GM21360 (cell line): ENCODE measurements around the gene FOXP4.

ENCODE experiments used
- ATAC-seq: cut with Tn5 transposase; IDR thresholded peaks from one replicate; pipeline ENCODE4 v1.9.1; 2021; ENCODE audit warnings: mild to moderate bottlenecking, moderate library complexity; ENCODE audit not compliant: unreplicated experiment

The FOXP4 gene

GRCh38 chr6:41580690-41581089, 34.5 kb downstream of the FOXP4 start:
- ATAC-seq: no peak

- no peak for ATAC-seq
Measured at GRCh38 chr6:41581381-41581991, 35.3 kb downstream of the FOXP4 start.

- no peak for ATAC-seq
Measured at GRCh38 chr6:41582540-41582939, 36.4 kb downstream of the FOXP4 start.

DNA sequence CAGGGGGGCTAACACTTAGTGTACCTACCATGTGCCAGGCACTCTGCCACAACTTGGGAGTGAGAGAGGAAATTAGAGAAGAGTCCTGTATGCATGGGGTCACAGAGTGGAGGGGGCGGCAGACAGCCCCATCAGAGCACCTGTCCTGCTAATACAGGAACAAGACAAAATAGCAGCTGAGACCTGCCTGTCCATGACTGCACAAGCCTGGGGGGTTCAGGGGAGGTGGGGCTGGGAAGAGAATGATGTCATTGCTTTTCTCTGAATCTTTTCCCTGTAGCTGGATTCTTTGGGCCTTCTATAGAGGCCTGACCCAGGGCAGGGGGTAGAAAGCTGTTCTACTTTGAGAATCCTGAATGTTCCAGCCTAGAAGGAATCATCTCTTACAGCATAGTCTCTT, 37.4 kb downstream of the FOXP4 start:
- no peak for ATAC-seq

GRCh38 chr6:41584205-41584604, 38.0 kb downstream of the FOXP4 start:
- no peak for ATAC-seq

DNA sequence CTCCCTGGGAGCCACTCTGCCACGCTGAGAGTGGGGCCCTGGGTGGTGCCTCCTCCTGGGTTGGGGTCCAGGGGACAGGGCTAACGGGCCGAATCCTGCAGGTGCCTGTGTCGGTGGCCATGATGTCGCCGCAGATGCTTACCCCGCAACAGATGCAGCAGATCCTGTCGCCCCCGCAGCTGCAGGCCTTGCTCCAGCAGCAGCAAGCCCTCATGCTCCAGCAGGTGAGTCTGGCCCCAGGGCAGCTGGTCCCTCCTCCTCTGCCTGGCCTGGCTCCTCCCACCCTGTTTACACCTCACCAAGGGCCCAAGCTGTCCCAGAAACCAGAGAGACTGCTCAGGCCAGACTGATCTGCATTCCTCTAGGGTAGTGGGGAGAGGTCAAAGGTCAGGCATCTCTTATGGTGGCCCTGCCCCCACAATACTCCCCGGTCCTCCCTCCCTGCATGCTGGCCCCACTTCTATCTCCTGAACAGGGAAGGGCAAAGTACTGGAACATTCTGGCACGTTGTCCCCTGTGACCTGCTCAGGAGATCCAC, 38.6 kb downstream of the FOXP4 start:
- no peak for ATAC-seq

DNA sequence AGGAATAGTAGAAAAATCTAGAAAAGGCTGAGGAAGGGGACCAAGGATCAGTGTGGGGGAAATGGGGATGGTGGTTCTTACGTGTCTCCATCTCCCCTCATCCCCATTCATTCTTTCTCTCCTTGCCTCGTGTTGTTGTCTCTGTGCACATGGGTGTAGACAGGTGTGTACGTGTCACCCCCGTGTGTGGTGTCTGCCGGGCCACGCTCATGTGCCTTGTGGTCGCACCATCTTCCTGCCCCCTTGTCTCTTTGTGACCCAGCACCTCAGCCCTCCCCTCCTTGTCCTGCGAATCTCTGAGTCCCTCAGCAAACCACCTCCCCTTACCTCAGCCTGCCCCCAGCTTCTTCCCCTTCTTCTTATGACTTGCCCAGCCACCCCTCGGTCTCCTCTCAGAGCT, 39.4 kb downstream of the FOXP4 start:
- no peak for ATAC-seq

GRCh38 chr6:41586252-41587007, 40.2 kb downstream of the FOXP4 start:
- ATAC-seq: no peak

DNA sequence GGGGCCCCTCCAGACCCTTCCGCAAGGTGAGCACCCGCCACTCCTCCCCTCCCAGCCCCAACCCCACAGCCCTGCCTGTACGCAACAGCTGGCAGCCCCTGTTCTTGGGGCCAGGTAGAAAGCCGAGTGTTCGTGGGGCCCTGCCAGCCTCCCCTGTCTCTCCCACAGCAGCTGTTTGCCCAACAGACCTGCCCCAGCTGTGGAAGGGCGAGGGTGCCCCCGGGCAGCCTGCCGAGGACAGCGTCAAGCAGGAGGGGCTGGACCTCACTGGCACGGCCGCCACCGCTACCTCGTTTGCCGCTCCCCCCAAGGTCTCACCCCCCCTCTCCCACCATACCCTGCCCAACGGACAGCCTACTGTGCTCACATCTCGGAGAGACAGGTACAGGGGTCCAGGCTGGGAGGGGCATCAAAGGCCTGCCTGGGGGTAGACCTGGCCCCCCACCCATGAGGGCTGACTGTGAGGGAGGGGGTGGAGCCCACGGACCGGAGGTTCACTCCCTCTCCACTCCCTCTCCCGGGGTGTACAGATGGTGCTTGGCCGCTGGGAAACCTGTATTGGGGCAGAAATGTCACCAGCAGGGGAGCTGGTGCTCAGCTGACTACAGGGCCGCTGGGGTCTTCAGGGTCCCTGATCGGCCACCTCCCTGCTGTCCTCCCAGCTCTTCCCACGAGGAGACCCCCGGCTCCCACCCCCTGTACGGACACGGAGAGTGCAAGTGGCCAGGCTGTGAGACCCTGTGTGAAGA, 41.1 kb downstream of the FOXP4 start:
- no peak for ATAC-seq

- no peak for ATAC-seq
Measured at GRCh38 chr6:41588111-41588510, 41.9 kb downstream of the FOXP4 start.

DNA sequence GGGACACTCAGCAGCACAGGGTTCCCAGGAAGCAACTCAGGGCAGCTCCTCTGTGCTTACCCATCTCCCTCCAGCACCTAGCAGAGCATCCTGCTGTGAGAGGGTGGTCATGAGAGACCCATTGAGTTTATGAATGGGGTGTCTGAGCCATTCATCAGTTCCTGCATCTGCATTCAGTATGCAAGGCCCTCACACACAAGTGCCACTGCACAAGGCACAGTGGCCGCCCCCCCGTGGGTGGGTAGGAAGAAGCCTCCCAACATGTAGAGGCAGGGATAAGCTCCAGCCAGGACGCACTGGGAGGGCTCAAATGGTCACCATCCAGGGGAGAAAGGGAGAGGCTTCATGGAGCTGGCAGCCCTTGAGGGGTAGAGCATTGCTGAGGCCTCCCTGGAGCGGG, 43.0 kb downstream of the FOXP4 start:
- ATAC-seq: no peak

- ATAC-seq: no peak
Measured at GRCh38 chr6:41589636-41590622, 43.7 kb downstream of the FOXP4 start.

DNA sequence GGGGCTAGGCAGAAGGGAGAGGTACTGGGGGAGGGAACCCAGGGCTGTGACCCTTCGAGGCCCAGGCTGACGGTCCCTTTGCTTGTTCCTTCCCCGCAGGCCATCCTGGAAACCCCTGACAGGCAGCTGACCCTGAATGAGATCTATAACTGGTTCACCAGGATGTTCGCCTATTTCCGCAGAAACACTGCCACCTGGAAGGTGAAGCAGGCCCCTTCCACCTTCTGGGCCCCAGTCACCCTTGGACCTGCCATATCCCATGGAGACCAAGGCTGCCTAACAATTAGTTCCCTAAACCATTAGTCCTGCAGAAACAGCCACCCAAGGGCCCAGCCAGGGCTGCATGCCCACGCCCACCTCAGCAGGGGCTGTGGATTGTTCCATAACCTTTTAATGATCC, 44.9 kb downstream of the FOXP4 start:
- no peak for ATAC-seq

- no peak for ATAC-seq
Measured at GRCh38 chr6:41591859-41592502, 45.8 kb downstream of the FOXP4 start.

DNA sequence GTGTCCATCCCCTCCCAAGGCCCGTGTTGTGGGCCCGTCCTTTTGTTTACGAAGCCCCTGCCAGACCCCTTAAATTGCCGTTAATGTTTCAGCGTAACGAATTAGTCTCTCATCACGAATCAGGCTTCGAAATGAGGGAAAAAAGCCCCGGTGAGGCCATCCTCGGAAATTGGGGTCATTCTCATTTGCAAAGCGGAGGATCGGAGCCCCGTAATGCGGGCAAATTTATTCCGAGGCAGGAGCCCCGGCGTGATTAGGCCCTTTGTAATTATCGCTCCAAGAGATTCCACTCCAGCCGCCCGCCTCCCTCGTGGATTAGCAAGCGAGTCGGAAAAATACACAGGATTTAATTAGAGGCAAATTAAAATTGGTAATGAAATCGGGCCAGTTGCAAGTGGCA, 47.2 kb downstream of the FOXP4 start:
- no peak for ATAC-seq

- ATAC-seq: no peak
Measured at GRCh38 chr6:41593839-41594238, 47.7 kb downstream of the FOXP4 start.

DNA sequence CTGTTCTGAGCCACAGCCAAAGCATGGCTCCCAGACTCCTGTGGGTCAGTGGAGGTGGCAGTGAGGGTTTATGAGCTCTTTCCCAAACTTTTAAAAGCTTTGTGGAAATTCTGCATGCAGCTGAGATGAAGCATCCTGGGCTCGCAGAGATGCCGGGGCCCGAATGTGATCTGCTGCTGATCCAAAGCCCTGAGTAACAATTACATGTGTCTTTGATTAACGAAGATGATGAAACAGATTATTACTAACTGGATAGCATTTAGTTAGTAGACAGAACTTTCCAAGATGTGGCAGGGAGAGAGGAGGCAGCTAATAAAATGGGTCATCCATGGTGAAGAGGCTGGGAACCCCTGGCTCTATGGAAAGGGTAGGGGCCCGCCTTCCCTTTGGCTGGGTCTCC, 48.1 kb downstream of the FOXP4 start:
- ATAC-seq: no peak

DNA sequence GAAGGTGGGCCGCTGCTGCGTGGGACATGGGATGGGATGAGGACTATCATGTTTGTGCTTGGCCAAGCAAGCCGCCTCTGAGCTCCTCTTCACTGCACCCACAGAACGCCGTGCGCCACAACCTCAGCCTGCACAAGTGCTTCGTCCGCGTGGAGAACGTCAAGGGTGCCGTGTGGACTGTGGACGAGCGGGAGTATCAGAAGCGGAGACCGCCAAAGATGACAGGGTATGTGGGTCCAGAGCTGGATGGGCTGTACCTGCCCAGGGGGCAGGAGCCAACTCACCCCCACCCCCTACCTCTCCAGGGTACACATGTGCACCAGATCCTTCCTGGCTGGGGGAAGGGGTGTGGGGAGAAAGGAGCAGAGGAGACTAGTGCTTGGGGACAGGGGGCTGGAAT, 48.6 kb downstream of the FOXP4 start:
- ATAC-seq: no peak

DNA sequence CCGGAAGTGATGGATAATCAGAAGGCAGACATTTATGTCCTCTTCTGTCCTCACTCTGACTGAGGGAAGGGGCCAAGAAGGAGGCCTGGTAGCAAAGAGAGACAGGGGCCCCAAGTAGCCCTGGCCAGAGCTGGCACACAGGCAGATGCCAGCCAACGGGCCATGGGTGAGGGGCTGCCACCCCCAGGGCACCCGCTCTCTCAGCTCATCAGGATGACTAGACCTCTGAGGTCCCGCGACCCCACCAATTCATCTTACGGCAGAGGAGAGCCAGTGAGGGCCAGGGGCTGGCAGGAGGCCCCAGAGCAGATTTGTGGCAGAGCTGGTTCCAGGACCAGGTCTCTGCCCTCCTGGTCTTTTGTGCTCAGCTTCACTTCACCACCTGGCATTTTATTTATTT, 49.0 kb downstream of the FOXP4 start:
- no peak for ATAC-seq

- no peak for ATAC-seq
Measured at GRCh38 chr6:41596096-41596685, 50.0 kb downstream of the FOXP4 start.
